ENCODE measurements around the gene RAB7A.

GRCh38 chr3:128800241-128801187 lies 74.5 kb downstream of the RAB7A start:
- TF ChIP-seq CTCF (conservative IDR thresholded peaks at IDR 0.05; ENCODE audit: low read depth, low read length) (no peak), POLR2A (IDR thresholded peaks at IDR 0.05; ENCODE audit: low read depth, low read length) (no peak), CEBPB (IDR thresholded peaks at IDR 0.05; ENCODE audit: low read depth, low read length) (no peak), MXI1 (IDR thresholded peaks at IDR 0.05; ENCODE audit: borderline replicate concordance, low read depth, low read length) (no peak), MAZ (IDR thresholded peaks at IDR 0.05; ENCODE audit: borderline replicate concordance, low read depth, low read length) (no peak), RFX5 (IDR thresholded peaks at IDR 0.05; ENCODE audit: low read depth, low read length) (no peak), USF2 (IDR thresholded peaks at IDR 0.05; ENCODE audit: low read depth, low read length) (no peak), RCOR1 (IDR thresholded peaks at IDR 0.05; ENCODE audit: insufficient replicate concordance, low read length) (no peak), BHLHE40 (IDR thresholded peaks at IDR 0.05; ENCODE audit: low read depth, low read length) (no peak), MAFK (IDR thresholded peaks at IDR 0.05; ENCODE audit: low read depth, low read length) (no peak)
